Germinal center (tissue), 1 donor: Measurements from ENCODE around the gene SERPINH1.
"Not testable (repeated sequence)": the region's sequence is repeated elsewhere in the genome, so short reads cannot be mapped to it uniquely, and the experiment has no call there.

Source experiments
- DNase-seq: peaks from one replicate; pipeline ENCODE4 v3.0.0; 2012; ENCODE audit warnings: mixed read lengths, low spot score

SERPINH1 gene

GRCh38 chr11:75574698-75575602, 12.9 kb downstream of the SERPINH1 start:
- no peak for DNase-seq

GRCh38 chr11:75576017-75576416, 14.0 kb downstream of the SERPINH1 start:
- no peak for DNase-seq

- peak; percentile 84 for DNase-seq
Observed at GRCh38 chr11:75576499-75576918, 14.5 kb downstream of the SERPINH1 start.

GRCh38 chr11:75577207-75577606, 15.2 kb downstream of the SERPINH1 start:
- peak; percentile 22 for DNase-seq

- DNase-seq, result no peak
Observed at GRCh38 chr11:75578977-75579376, 16.9 kb downstream of the SERPINH1 start.

- DNase-seq, result no peak
Observed at GRCh38 chr11:75579841-75580240, 17.8 kb downstream of the SERPINH1 start.

- no peak for DNase-seq
Observed at GRCh38 chr11:75582506-75582894, 20.4 kb downstream of the SERPINH1 start.

GRCh38 chr11:75582895-75583717, 21.1 kb downstream of the SERPINH1 start:
- DNase-seq, result peak; percentile 80

GRCh38 chr11:75583718-75584658, 21.9 kb downstream of the SERPINH1 start:
- peak; percentile 33 for DNase-seq

- not testable (repeated sequence) for DNase-seq
Observed at GRCh38 chr11:75584659-75585292, 22.7 kb downstream of the SERPINH1 start.

GRCh38 chr11:75585293-75585670, 23.2 kb downstream of the SERPINH1 start:
- no peak for DNase-seq

- DNase-seq, result no peak
Observed at GRCh38 chr11:75586395-75586794, 24.3 kb downstream of the SERPINH1 start.

- no peak for DNase-seq
Observed at GRCh38 chr11:75588051-75588481, 26.0 kb downstream of the SERPINH1 start.

GRCh38 chr11:75589051-75589450, 27.0 kb downstream of the SERPINH1 start:
- DNase-seq, result no peak

GRCh38 chr11:75589933-75590332, 27.9 kb downstream of the SERPINH1 start:
- DNase-seq, result no peak

- no peak for DNase-seq
Observed at GRCh38 chr11:75591371-75591770, 29.3 kb downstream of the SERPINH1 start.

GRCh38 chr11:75591966-75592365, 29.9 kb downstream of the SERPINH1 start:
- DNase-seq, result no peak

GRCh38 chr11:75592715-75593114, 30.7 kb downstream of the SERPINH1 start:
- DNase-seq, result no peak

- no peak for DNase-seq
Observed at GRCh38 chr11:75593286-75593915, 31.3 kb downstream of the SERPINH1 start.

- DNase-seq, result no peak
Observed at GRCh38 chr11:75594211-75594610, 32.2 kb downstream of the SERPINH1 start.

GRCh38 chr11:75595429-75595828, 33.4 kb downstream of the SERPINH1 start:
- peak; percentile 71 for DNase-seq
